SK-N-SH (cell line): Measurements from ENCODE around the gene ZNF407. TPM values are rescaled to one million over a fixed set of nuclear protein-coding genes. Genes with fewer than 3 reads are reported as not detected.

Experiments
- CTCF ChIA-PET: fragments of 300-600, 350-600 bp; formaldehyde crosslinking; extraction: SDS; loops from one replicate; lab custom pipeline; 2021; lab: Yijun Ruan, JAX
- POLR2A ChIA-PET: fragments of 350-600 bp; sonication (Branson Sonifier 250); formaldehyde crosslinking; extraction: SDS; loops from one replicate; lab custom pipeline; 2020; ENCODE audit warnings: antibody characterized with exemption, inconsistent platforms; lab: Yijun Ruan, JAX
- DNase-seq: peaks from one replicate; pipeline ENCODE4 v3.0.0; 2012
- H2AFZ ChIP-seq: fragments of 200-600 bp; sonication (generic); 2 replicates; pipeline ENCODE4 v1.8.1; 2016; ENCODE audit warnings: antibody characterized with exemption, mild to moderate bottlenecking, low read depth
- H3F3A ChIP-seq: fragments of 200-600 bp; sonication (generic); replicated peaks from 2 replicates; pipeline ENCODE3; 2016; ENCODE audit warnings: antibody characterized with exemption, mild to moderate bottlenecking; ENCODE audit not compliant: insufficient read depth
- H3K27ac ChIP-seq, 2 experiments: fragments of 200-500 bp in 1 of 2; fragments of 200-600 bp in 1 of 2; sonication (Bioruptor generic) in 1 of 2; sonication (generic), shearing (Covaris generic) in 1 of 2; 2 replicates each; pipeline versions ENCODE4 v1.5.1 to v1.6.1; 2014 to 2016; ENCODE audit warnings: low read depth in 2 of 2, inconsistent platforms in 1 of 2, low read length in 1 of 2, mild to moderate bottlenecking in 1 of 2, mixed read lengths in 1 of 2
- H3K27me3 ChIP-seq: fragments of 200-600 bp; sonication (generic), shearing (Covaris generic); 2 replicates; pipeline ENCODE4 v1.6.1; 2016; ENCODE audit warnings: mixed run types; ENCODE audit not compliant: insufficient read depth
- H3K36me3 ChIP-seq, 2 experiments: fragments of 200-500 bp in 1 of 2; fragments of 200-600 bp in 1 of 2; sonication (Bioruptor generic) in 1 of 2; sonication (generic) in 1 of 2; replicated peaks in 1 of 2; 2 replicates each; pipeline versions ENCODE3 to v1.5.1; 2014 to 2016; ENCODE audit warnings: low read length in 1 of 2, mild to moderate bottlenecking in 1 of 2; ENCODE audit not compliant: insufficient read depth in 2 of 2, control insufficient read depth in 1 of 2
- H3K4me1 ChIP-seq, 2 experiments: fragments of 200-500 bp in 1 of 2; fragments of 200-600 bp in 1 of 2; sonication (Bioruptor generic) in 1 of 2; sonication (generic), shearing (Covaris generic) in 1 of 2; 2 replicates each; pipeline versions ENCODE4 v1.5.1 to v1.6.1; 2014 to 2016; ENCODE audit warnings: low read depth in 1 of 2, low read length in 1 of 2, mixed run types in 1 of 2; ENCODE audit not compliant: insufficient read depth in 2 of 2, control insufficient read depth in 1 of 2
- H3K4me2 ChIP-seq: fragments of 200-600 bp; sonication (generic), shearing (Covaris generic); 2 replicates; pipeline ENCODE4 v1.6.1; 2017; ENCODE audit warnings: mixed run types
- H3K4me3 ChIP-seq, 2 experiments: fragments of 200-500 bp in 1 of 2; fragments of 200-600 bp in 1 of 2; sonication (Bioruptor generic) in 1 of 2; sonication (generic), shearing (Covaris generic) in 1 of 2; 2 replicates each; pipeline versions ENCODE4 v1.5.1 to v1.8.1; 2014 to 2016; ENCODE audit warnings: low read depth in 2 of 2, inconsistent platforms in 1 of 2, low read length in 1 of 2, mild to moderate bottlenecking in 1 of 2, mixed read lengths in 1 of 2, moderate library complexity in 1 of 2
- H3K79me2 ChIP-seq: fragments of 200-600 bp; sonication (generic); 2 replicates; pipeline ENCODE4 v1.8.1; 2017; ENCODE audit warnings: mild to moderate bottlenecking; ENCODE audit not compliant: insufficient read depth
- H3K9ac ChIP-seq: fragments of 200-600 bp; sonication (generic); 2 replicates; pipeline ENCODE4 v1.6.1; 2017; ENCODE audit warnings: mixed run types
- H3K9me2 ChIP-seq: fragments of 200-600 bp; sonication (generic); 2 replicates; pipeline ENCODE4 v1.6.1; 2017; ENCODE audit warnings: mixed run types
- H3K9me3 ChIP-seq: fragments of 200-600 bp; sonication (generic); 2 replicates; pipeline ENCODE4 v1.6.1; 2017; ENCODE audit warnings: mixed run types, mild to moderate bottlenecking, moderate library complexity
- H4K20me1 ChIP-seq: fragments of 200-600 bp; sonication (generic); 2 replicates; pipeline ENCODE4 v1.6.1; 2017; ENCODE audit warnings: mild to moderate bottlenecking, mixed run types; ENCODE audit not compliant: insufficient read depth
- CHD2 ChIP-seq: fragments of 150-350 bp; IDR thresholded peaks from 2 replicates; pipeline ENCODE4 v1.6.1; 2018; ENCODE audit warnings: low read length; ENCODE audit not compliant: partially characterized antibody
- CTCF ChIP-seq: fragments of 200-600 bp; sonication (generic); IDR thresholded peaks from 2 replicates; pipeline ENCODE4 v1.6.1; 2017; ENCODE audit warnings: antibody characterized with exemption, mild to moderate bottlenecking, moderate library complexity
- EP300 ChIP-seq, 2 experiments: IDR thresholded peaks; 2 replicates each; pipeline versions ENCODE4 v1.4.0 to v1.6.1; 2012; ENCODE audit warnings: borderline replicate concordance in 1 of 2, low read depth in 1 of 2, low read length in 1 of 2
- FOSL2 ChIP-seq: IDR thresholded peaks from 2 replicates; pipeline ENCODE4 v1.4.0; 2012; ENCODE audit warnings: low read depth, mild to moderate bottlenecking, moderate library complexity, borderline replicate concordance
- FOXJ3 ChIP-seq: sonication (generic); formaldehyde crosslinking; IDR thresholded peaks from 2 replicates; pipeline ENCODE4 v1.5.1; 2020; ENCODE audit warnings: mild to moderate bottlenecking, missing genetic modification reagents
- IRF3 ChIP-seq: fragments of 150-350 bp; IDR thresholded peaks from 2 replicates; pipeline ENCODE4 v1.6.1; 2016; ENCODE audit warnings: mild to moderate bottlenecking, low read depth, low read length
- JUND ChIP-seq: IDR thresholded peaks from 2 replicates; pipeline ENCODE4 v1.4.0; 2012
- MAX ChIP-seq: IDR thresholded peaks from 2 replicates; pipeline ENCODE4 v1.4.0; 2012; ENCODE audit warnings: low read depth
- NFIC ChIP-seq: IDR thresholded peaks from 2 replicates; pipeline ENCODE4 v1.4.0; 2012; ENCODE audit warnings: borderline replicate concordance
- PBX3 ChIP-seq: IDR thresholded peaks from 2 replicates; pipeline ENCODE4; 2012
- POLR2AphosphoS5 ChIP-seq: IDR thresholded peaks from 2 replicates; pipeline ENCODE4 v1.6.1; 2012; ENCODE audit warnings: low read depth, low read length
- RAD21 ChIP-seq: IDR thresholded peaks from 2 replicates; pipeline ENCODE4 v1.6.1; 2012; ENCODE audit warnings: mild to moderate bottlenecking, low read length
- RFX5 ChIP-seq: IDR thresholded peaks from 2 replicates; pipeline ENCODE4 v1.6.1; 2012; ENCODE audit warnings: mild to moderate bottlenecking, improper control_type of control experiment, low read length
- RXRA ChIP-seq: IDR thresholded peaks from 2 replicates; pipeline ENCODE4 v1.4.0; 2012; ENCODE audit warnings: low read depth, mild to moderate bottlenecking, borderline replicate concordance
- SIN3A ChIP-seq: IDR thresholded peaks from 2 replicates; pipeline ENCODE4 v1.6.1; 2012; ENCODE audit warnings: low read depth, mild to moderate bottlenecking, low read length, moderate library complexity, borderline replicate concordance
- SMC3 ChIP-seq: IDR thresholded peaks from 2 replicates; pipeline ENCODE4 v1.6.1; 2012; ENCODE audit warnings: low read depth, low read length, improper control_type of control experiment
- TAF1 ChIP-seq: IDR thresholded peaks from 2 replicates; pipeline ENCODE4 v1.6.1; 2012; ENCODE audit warnings: low read depth, mild to moderate bottlenecking, low read length, moderate library complexity, borderline replicate concordance
- TCF12 ChIP-seq: IDR thresholded peaks from 2 replicates; pipeline ENCODE4 v1.4.0; 2012
- TEAD4 ChIP-seq: IDR thresholded peaks from 2 replicates; pipeline ENCODE4 v1.4.0; 2012; ENCODE audit warnings: mild to moderate bottlenecking, borderline replicate concordance; ENCODE audit not compliant: insufficient read depth
- USF1 ChIP-seq: IDR thresholded peaks from 2 replicates; pipeline ENCODE4 v1.4.0; 2012; ENCODE audit warnings: low read depth, borderline replicate concordance
- USF2 ChIP-seq: fragments of 150-350 bp; IDR thresholded peaks from 2 replicates; pipeline ENCODE4 v1.6.1; 2017; ENCODE audit warnings: antibody characterized with exemption, low read length, low read depth, borderline replicate concordance
- YY1 ChIP-seq: IDR thresholded peaks from 2 replicates; pipeline ENCODE4 v1.4.0; 2012; ENCODE audit warnings: low read depth, mild to moderate bottlenecking
- ZBTB33 ChIP-seq: IDR thresholded peaks from 2 replicates; pipeline ENCODE4 v1.4.0; 2012; ENCODE audit warnings: low read depth, borderline replicate concordance
- WGBS: methylation state at CpG from one replicate; pipeline ENCODE4 v1.1.6; 2017; ENCODE audit warnings: low lambda C conversion rate; 5-methylcytosine and 5-hydroxymethylcytosine counted together
- polyA plus RNA-seq, 3 experiments: library from polyadenylated mRNA; depleted of rRNA; stranded (reverse); fragments of >200 nt; gene quantifications; 2 replicates each; pipeline ENCODE4 v1.2.3, GENCODE V29; 2012

Gene ZNF407
- polyA plus RNA-seq, 1 of the 3 experiments (the other 2 are of a cell fraction): 2.6 TPM

GRCh38 chr18:74689251-74689650 is 91.6 kb downstream of the ZNF407 start:
- no peaks in the 10 kb centered on the region for H4K20me1 ChIP-seq
- peak overlapping the region in 1 of 2 experiments; percentile 45; a peak in 2 of 4 replicates for H3K27ac ChIP-seq
- no peak overlapping the region for H2AFZ ChIP-seq
- H3K4me3 ChIP-seq: no peak overlapping the region
- H3K79me2 ChIP-seq: 0 out of 2 replicates have a peak, but pooled peaks cover 3% of the 10 kb centered on the region
- H3K9ac ChIP-seq: no peak overlapping the region
- 32% methylated on average over 2 of the region's 2 CpGs for WGBS
- no peaks in the 10 kb centered on the region; a peak in 2 of 4 replicates for H3K4me1 ChIP-seq
- H3K9me3 ChIP-seq: no peaks in the 10 kb centered on the region
- peaks cover 7% of the 10 kb centered on the region for H3F3A ChIP-seq
- POLR2A ChIA-PET: no interaction called here
- TF ChIP-seq RFX5 (no peak), CTCF (no peak), ZBTB33 (no peak), RXRA (no peak), USF1 (no peak), EP300 (IDR thresholded peaks at IDR 0.05; ENCODE audit: borderline replicate concordance in 1 of 2, low read depth in 1 of 2, low read length in 1 of 2) (peak in 1 of 2 experiments; percentile 29; a peak in 1 of 4 replicates), POLR2AphosphoS5 (0 out of 2 replicates have a peak, but pooled peaks have one; percentile 15), SIN3A (no peak), JUND (0 out of 2 replicates have a peak, but pooled peaks have one; percentile 17), SMC3 (no peak), IRF3 (no peak), FOXJ3 (no peak), NFIC (no peak), FOSL2 (peak; percentile 11; the same call in 1 of the 2 replicates), YY1 (no peak), MAX (no peak), TCF12 (peak; percentile 86), TAF1 (no peak), USF2 (no peak), RAD21 (no peak), CHD2 (no peak), PBX3 (peak; percentile 41; the same call in 1 of the 2 replicates), TEAD4 (no peak)
- TF ChIP-seq, all 33 proteins: peak for 6
- CTCF ChIA-PET: interaction anchor here (1.5 kb wide), 1 partner anchor 24 kb away, joined by 4 read pairs; no protein-coding TSS in a partner anchor
- H3K27me3 ChIP-seq: no peaks in the 10 kb centered on the region
- H3K9me2 ChIP-seq: no peaks in the 10 kb centered on the region
- no peak overlapping the region for H3K4me2 ChIP-seq
- peaks cover 0 to 11% of the 10 kb centered on the region in 2 experiments for H3K36me3 ChIP-seq
- DNase-seq: no peak
